ENCODE data around the gene RTCB.

DNA sequence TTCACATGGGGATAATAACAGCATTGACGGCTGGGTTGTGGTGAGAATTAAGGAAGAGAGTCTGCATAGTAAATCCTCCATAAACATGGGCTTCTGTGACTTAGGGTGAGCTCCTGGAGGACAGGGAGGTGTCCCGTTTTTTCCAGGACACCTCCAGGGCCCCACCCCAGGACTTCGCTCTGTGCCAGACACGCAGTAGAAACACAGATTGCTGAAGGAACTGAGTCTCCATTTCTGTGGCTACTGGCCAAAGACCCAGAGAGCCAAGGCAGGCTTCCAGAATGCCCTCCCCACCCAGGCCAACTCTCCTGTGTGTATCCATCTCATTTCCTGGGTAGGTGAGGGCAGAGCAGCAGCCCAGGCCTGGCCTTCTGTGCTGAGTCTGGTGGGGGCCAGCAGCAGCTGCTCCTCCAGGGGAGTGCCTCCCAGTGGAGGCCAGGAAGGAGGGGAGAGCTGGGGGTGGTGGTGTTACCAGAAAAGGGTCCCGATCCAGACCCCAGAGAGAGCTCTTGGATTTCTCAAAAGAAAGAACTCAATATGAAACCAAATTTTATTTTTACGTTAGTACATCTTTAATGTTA is 63.9 kb downstream of the RTCB start:
- TF ChIP-seq, protein P1, sequence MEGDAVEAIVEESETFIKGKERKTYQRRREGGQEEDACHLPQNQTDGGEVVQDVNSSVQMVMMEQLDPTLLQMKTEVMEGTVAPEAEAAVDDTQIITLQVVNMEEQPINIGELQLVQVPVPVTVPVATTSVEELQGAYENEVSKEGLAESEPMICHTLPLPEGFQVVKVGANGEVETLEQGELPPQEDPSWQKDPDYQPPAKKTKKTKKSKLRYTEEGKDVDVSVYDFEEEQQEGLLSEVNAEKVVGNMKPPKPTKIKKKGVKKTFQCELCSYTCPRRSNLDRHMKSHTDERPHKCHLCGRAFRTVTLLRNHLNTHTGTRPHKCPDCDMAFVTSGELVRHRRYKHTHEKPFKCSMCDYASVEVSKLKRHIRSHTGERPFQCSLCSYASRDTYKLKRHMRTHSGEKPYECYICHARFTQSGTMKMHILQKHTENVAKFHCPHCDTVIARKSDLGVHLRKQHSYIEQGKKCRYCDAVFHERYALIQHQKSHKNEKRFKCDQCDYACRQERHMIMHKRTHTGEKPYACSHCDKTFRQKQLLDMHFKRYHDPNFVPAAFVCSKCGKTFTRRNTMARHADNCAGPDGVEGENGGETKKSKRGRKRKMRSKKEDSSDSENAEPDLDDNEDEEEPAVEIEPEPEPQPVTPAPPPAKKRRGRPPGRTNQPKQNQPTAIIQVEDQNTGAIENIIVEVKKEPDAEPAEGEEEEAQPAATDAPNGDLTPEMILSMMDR (IDR thresholded peaks at IDR 0.05) = no peak
- no peak for TF ChIP-seq POLR2A (IDR thresholded peaks at IDR 0.05)
- no peak for TF ChIP-seq EP300 (IDR thresholded peaks at IDR 0.05; ENCODE audit: low read depth)
- TF ChIP-seq POLR2AphosphoS5 (IDR thresholded peaks at IDR 0.05) = no peak
